ENCODE measurements around the gene DHFR. TPM values are rescaled to one million over a fixed set of nuclear protein-coding genes. Genes with fewer than 3 reads are reported as not detected.
"Not testable (repeated sequence)": the region's sequence is repeated elsewhere in the genome, so short reads cannot be mapped to it uniquely, and the experiment has no call there.

DHFR gene
- total RNA-seq, result 15.3 and 23.9 TPM in 2 replicates

GRCh38 chr5:80654391-80655230, at the start of gene DHFR, which contains the start of gene MSH3:
Gene DHFR, minus strand, starts transcription at chr5:80654983. Its CDS starts 494 bp downstream, at chr5:80654489.
Gene MSH3, plus strand, starts transcription at chr5:80654652. Its CDS starts 76 bp downstream, at chr5:80654728.
- peak; percentile 56 to 90 for DNase-seq (ENCODE audit: low read depth in 2 of 2)

GRCh38 chr5:80704221-80704620, 49.4 kb upstream of the DHFR start:
- DNase-seq (ENCODE audit: low read depth in 2 of 2), result no peak

DNA sequence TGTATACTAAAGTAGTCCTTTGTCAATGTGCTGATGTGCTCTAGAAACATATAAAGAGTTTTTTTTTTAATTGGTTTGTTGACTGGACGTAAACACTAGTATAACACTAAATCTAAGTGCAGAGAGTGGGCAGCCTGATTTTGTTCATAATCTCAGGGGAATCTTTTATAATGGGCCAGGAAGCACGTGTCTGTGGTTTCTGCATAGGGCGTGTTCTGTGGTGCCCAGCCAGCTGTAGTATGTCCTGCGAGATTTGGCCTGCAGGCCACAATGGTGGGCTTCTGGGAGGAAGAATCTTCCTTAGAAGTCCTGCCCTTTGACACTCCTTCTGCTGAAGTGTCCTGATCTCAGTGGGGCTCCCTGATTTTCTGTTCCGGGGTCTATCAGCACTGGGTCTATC, 49.0 kb upstream of the DHFR start:
- DNase-seq (ENCODE audit: low read depth in 2 of 2), result no peak

GRCh38 chr5:80703291-80703690, 48.5 kb upstream of the DHFR start:
- no peak for DNase-seq (ENCODE audit: low read depth in 2 of 2)

DNA sequence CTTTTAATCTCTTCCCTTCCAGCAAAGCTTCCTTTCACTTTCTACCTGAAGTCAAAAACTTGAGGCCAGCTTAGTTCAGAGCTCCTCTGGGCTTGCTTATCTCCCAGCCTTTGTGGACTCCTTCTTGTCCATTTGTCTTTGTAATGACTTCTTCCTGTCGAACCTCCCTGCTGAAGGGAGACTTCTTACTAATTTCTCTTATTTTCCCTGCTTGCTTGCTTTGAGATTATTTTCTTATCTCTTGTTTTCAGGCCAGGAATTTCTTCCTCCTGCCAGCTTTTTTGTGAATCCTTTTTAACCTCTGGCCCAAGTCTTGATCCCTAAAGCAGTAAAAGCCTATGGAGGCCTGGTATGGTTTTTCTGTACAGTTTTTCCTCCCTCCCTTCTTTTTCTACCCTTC, 46.8 kb upstream of the DHFR start:
- DNase-seq (ENCODE audit: low read depth in 2 of 2), result peak in 1 of 2 donors; percentile 2

DNA sequence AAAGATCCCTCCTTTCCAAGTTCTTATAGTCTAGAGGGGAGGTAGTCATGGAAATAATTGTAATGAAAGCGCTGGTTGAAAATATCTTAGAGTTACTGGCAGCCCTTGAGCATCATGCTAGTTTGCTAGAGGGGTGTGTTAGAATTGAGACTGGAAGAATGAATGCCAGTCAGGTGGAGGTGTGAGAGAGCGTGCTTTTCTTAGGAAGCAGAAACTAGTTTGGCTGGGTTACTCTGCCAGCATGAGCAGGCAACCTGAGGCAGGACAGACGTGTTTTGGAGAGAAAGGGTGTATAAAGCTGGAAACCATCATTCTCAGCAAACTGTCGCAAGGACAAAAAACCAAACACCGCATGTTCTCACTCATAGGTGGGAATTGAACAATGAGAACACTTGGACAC, 43.6 kb upstream of the DHFR start:
- DNase-seq (ENCODE audit: low read depth in 2 of 2), result no peak

- no peak for DNase-seq (ENCODE audit: low read depth in 2 of 2)
These were observed 42.3 kb upstream of the DHFR start for GRCh38 chr5:80697100-80697499.

- DNase-seq (ENCODE audit: low read depth in 2 of 2), result no peak
These were observed 41.7 kb upstream of the DHFR start for GRCh38 chr5:80696450-80696849.

GRCh38 chr5:80695666-80696065, 40.9 kb upstream of the DHFR start:
- no peak for DNase-seq (ENCODE audit: low read depth in 2 of 2)

DNA sequence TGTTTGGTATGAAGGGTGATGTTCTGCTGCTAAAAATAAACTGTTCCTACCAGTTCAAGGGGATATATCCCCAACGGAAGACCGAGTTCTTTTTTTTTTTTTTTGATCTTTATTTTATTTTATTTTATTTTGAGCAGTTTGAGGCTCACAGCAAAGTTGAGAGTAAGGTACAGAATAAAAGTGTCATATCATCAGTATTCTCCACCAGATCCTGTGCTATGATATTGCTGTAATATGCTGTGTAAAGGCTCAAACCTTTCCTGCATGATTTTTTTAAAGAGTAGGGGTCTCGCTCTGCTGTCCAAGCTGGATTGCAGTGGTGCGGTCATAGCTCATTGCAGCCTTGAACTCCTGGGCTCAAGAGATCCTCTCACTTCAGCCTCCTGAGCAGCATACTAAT, 34.8 kb upstream of the DHFR start:
- DNase-seq (ENCODE audit: low read depth in 2 of 2), result no peak

- DNase-seq (ENCODE audit: low read depth in 2 of 2), result no peak
These were observed 34.1 kb upstream of the DHFR start for GRCh38 chr5:80688648-80689420.

DNA sequence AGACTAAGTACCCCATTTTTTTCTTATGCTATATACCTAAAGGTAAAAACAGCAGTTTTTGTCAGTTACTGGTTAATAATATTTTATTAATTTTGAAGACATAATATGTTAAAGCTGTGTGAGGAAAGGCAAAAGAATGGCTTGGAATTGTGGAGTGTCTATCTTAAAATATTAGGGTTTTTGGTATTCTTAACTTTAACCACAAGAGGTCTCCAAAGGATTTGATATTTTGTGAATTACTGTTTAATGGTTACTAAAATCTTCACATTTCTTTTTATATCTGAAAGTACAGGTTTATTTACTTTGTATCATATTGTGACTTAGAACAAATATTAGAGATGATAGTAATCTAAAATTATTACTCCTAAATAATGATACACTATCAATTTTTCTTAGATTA, 32.0 kb upstream of the DHFR start:
- DNase-seq (ENCODE audit: low read depth in 2 of 2), result peak; percentile 6 to 20

GRCh38 chr5:80676706-80677105, 21.9 kb upstream of the DHFR start:
- no peak for DNase-seq (ENCODE audit: low read depth in 2 of 2)

DNA sequence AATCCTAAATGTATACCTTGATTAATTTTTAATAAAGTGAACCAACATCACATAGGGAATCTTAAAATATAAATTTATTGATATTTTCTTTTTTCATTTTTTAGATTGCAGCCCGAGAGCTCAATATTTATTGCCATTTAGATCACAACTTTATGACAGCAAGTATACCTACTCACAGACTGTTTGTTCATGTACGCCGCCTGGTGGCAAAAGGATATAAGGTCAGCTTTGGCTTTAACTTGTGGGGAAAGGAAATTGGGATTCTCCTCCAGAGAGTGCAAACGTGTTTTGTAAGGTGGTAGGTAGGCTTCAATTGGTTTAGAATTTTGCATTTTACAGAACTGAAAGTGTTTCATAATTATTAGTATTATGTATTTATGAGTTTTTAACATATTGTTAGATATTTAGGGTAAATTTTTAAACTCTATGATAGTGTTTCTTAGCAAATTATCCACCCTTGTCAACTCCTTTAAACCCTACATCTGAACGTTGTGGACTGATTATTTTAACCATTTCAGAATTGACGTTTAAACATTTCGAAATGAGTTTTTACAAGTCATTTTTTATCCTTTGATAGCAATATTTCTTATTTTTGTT, 17.5 kb upstream of the DHFR start:
- peak; percentile 54 to 73 for DNase-seq (ENCODE audit: low read depth in 2 of 2)

- DNase-seq (ENCODE audit: low read depth in 2 of 2), result no peak
These were observed 13.5 kb upstream of the DHFR start for GRCh38 chr5:80668016-80668969.

- DNase-seq (ENCODE audit: low read depth in 2 of 2), result no peak
These were observed 12.6 kb upstream of the DHFR start for GRCh38 chr5:80667384-80667783.

DNA sequence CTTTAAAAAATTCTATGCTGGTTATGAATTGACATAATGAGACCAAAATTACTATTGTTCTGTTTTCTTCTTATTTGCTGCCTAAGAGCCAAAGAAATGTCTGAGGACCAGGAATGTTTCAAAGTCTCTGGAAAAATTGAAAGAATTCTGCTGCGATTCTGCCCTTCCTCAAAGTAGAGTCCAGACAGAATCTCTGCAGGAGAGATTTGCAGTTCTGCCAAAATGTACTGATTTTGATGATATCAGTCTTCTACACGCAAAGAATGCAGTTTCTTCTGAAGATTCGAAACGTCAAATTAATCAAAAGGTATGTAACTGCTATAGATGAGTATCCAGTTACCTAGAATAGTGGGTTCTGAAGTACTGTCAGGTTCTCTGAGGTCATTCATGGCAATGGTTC, 10.3 kb upstream of the DHFR start:
- no peak for DNase-seq (ENCODE audit: low read depth in 2 of 2)

DNA sequence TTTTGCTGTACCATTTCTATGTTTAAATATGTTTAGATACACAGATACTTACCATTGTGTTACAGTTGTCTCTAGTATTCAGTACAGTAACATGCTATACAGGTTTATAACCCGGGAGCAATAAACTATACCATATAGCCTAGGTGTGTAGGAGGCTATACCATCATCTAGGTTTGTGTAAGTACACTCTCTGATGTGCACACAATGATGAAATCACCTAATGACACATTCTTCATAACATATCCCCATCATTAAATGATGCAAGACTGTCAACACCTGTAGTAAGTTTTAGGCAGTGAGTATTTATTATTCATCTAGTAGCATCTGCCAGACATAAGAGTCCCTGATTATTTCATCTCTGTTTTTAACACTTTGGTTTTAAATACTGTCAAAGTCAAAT, 7.3 kb upstream of the DHFR start:
- DNase-seq (ENCODE audit: low read depth in 2 of 2), result no peak

DNA sequence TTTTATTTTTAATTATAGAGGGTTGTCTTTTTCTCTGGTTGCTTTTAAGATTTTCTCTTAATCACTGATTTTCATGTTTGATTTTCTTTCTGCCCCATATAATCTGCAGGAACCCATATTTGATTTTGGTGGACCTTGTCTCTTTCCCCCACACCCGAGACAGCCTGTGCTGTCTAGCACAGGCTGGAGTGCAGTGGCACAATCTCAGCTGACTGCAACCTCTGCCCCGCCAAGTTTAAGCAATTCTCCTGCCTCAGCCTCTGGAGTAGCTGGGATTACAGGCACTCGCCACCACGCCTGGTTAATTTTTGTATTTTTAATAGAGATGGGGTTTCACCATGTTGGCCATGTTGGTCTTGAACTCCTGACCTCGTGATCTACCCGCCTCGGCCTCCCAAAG, 5.9 kb upstream of the DHFR start:
- DNase-seq (ENCODE audit: low read depth in 2 of 2), result not testable (repeated sequence)

DNA sequence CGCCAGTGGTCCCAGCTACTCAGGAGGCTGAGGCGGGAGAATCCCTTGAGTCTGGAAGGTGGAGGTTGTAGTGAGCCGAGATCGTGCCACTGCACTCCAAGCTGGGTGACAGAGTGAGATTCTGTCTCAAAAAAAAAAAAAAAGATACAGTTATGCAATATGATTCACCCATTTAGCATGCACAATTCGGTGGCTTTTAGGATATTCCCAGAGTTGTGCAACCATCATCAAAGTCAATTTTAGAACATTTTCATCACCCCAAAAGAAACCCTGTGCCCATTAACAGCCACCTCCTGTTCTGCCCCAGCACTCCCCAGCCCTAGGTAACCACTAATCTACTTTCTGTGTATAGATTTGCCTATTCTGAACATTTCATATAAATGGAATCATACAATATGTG, 4.3 kb upstream of the DHFR start:
- DNase-seq (ENCODE audit: low read depth in 2 of 2), result no peak

GRCh38 chr5:80656425-80656824, 1.6 kb upstream of the DHFR start:
- no peak for DNase-seq (ENCODE audit: low read depth in 2 of 2)
